NCI-H146 treated with DMSO at 0.1 percent for 48 hours (cell line): ENCODE data around the gene NRAP.

ENCODE experiments used
- DNase-seq: peaks from one replicate; lab custom pipeline; 2025; ENCODE audit not compliant: unreplicated experiment; lab: John Stamatoyannopoulos, UW

The NRAP gene

GRCh38 chr10:113641702-113642101 lies 22.1 kb downstream of the NRAP start:
- no peak for DNase-seq

- DNase-seq = no peak
These were observed 23.9 kb downstream of the NRAP start for GRCh38 chr10:113639966-113640365.

- peak; percentile 35 for DNase-seq
These were observed 32.0 kb downstream of the NRAP start for GRCh38 chr10:113631684-113632367.

GRCh38 chr10:113630929-113631533 lies 32.8 kb downstream of the NRAP start:
- no peak for DNase-seq

GRCh38 chr10:113628607-113629153 lies 35.2 kb downstream of the NRAP start:
- no peak for DNase-seq

GRCh38 chr10:113627836-113628235 lies 36.0 kb downstream of the NRAP start:
- no peak for DNase-seq

GRCh38 chr10:113626809-113627355 lies 37.0 kb downstream of the NRAP start:
- no peak for DNase-seq

GRCh38 chr10:113625461-113626186 lies 38.2 kb downstream of the NRAP start:
- no peak for DNase-seq

GRCh38 chr10:113622831-113623230 lies 41.0 kb downstream of the NRAP start:
- no peak for DNase-seq

- DNase-seq = no peak
These were observed 42.0 kb downstream of the NRAP start for GRCh38 chr10:113621799-113622198.

- DNase-seq = no peak
These were observed 42.9 kb downstream of the NRAP start for GRCh38 chr10:113620936-113621335.

- DNase-seq = peak; percentile 46
These were observed 43.3 kb downstream of the NRAP start for GRCh38 chr10:113620511-113620910.

GRCh38 chr10:113619401-113619800 lies 44.4 kb downstream of the NRAP start:
- DNase-seq = no peak

GRCh38 chr10:113618338-113618737 lies 45.5 kb downstream of the NRAP start:
- no peak for DNase-seq

- no peak for DNase-seq
These were observed 46.8 kb downstream of the NRAP start for GRCh38 chr10:113617086-113617485.

GRCh38 chr10:113616244-113617074 lies 47.4 kb downstream of the NRAP start:
- peak; percentile 21 for DNase-seq

- DNase-seq = no peak
These were observed 49.7 kb downstream of the NRAP start for GRCh38 chr10:113613977-113614690.

GRCh38 chr10:113613427-113613826 lies 50.4 kb downstream of the NRAP start:
- no peak for DNase-seq

- DNase-seq = no peak
These were observed 51.7 kb downstream of the NRAP start for GRCh38 chr10:113612154-113612553.
